H9 (cell line): ENCODE data around the gene ABCA1. TPM values are rescaled to one million over a fixed set of nuclear protein-coding genes. Genes with fewer than 3 reads are reported as not detected.

ENCODE experiments used
- DNase-seq: peaks from one replicate; pipeline ENCODE4 v3.0.0-alpha.2; 2017
- H2AFZ ChIP-seq: one replicate; pipeline ENCODE4 v1.6.1; 2013; ENCODE audit warnings: mild to moderate bottlenecking, low read length, control low read depth, moderate library complexity
- H2AK5ac ChIP-seq: 2 replicates; pipeline ENCODE4 v1.6.1; 2013; ENCODE audit warnings: low read length, control low read depth, mixed read lengths; ENCODE audit not compliant: insufficient read length
- H2BK120ac ChIP-seq: one replicate; pipeline ENCODE4 v1.6.1; 2013; ENCODE audit warnings: low read depth, mild to moderate bottlenecking, low read length, control low read depth, inconsistent platforms; ENCODE audit not compliant: poor library complexity, severe bottlenecking
- H2BK12ac ChIP-seq: 2 replicates; pipeline ENCODE4 v1.6.1; 2013; ENCODE audit warnings: low read length, control low read depth, mixed read lengths, low read depth; ENCODE audit not compliant: insufficient read length
- H2BK15ac ChIP-seq: 2 replicates; pipeline ENCODE4 v1.6.1; 2013; ENCODE audit warnings: low read depth, low read length, control low read depth
- H2BK20ac ChIP-seq: one replicate; pipeline ENCODE4 v1.6.1; 2013; ENCODE audit warnings: low read depth, mild to moderate bottlenecking, low read length, control low read depth, inconsistent platforms; ENCODE audit not compliant: poor library complexity, severe bottlenecking
- H2BK5ac ChIP-seq: 2 replicates; pipeline ENCODE4 v1.6.1; 2013; ENCODE audit warnings: low read length, control low read depth, mixed read lengths; ENCODE audit not compliant: insufficient read length
- H3K14ac ChIP-seq: 2 replicates; pipeline ENCODE4 v1.6.1; 2013; ENCODE audit warnings: low read length, control low read depth; ENCODE audit not compliant: insufficient read depth
- H3K18ac ChIP-seq: 2 replicates; pipeline ENCODE4 v1.6.1; 2013; ENCODE audit warnings: low read depth, mild to moderate bottlenecking, mixed read lengths, low read length, control low read depth; ENCODE audit not compliant: insufficient read length
- H3K23ac ChIP-seq: 2 replicates; pipeline ENCODE4 v1.6.1; 2013; ENCODE audit warnings: low read length, control low read depth, mixed read lengths, low read depth; ENCODE audit not compliant: insufficient read length
- H3K23me2 ChIP-seq: 2 replicates; pipeline ENCODE4 v1.6.1; 2013; ENCODE audit warnings: low read depth, mild to moderate bottlenecking, mixed read lengths, low read length, control low read depth; ENCODE audit not compliant: insufficient read length, poor library complexity, severe bottlenecking
- H3K27ac ChIP-seq: 2 replicates; pipeline ENCODE4 v1.5.1; 2013; ENCODE audit warnings: low read length, control low read depth, mixed read lengths, low read depth; ENCODE audit not compliant: insufficient read length
- H3K27me3 ChIP-seq: 2 replicates; pipeline ENCODE4 v1.6.1; 2013; ENCODE audit warnings: low read length, control low read depth, inconsistent platforms; ENCODE audit not compliant: insufficient read depth
- H3K4ac ChIP-seq: 2 replicates; pipeline ENCODE4 v1.6.1; 2013; ENCODE audit warnings: low read depth, mild to moderate bottlenecking, control low read depth, inconsistent platforms, low read length, moderate library complexity
- H3K4me1 ChIP-seq: 2 replicates; pipeline ENCODE4 v1.6.1; 2013; ENCODE audit warnings: low read length, control low read depth, inconsistent platforms; ENCODE audit not compliant: insufficient read depth
- H3K4me2 ChIP-seq: 2 replicates; pipeline ENCODE4 v1.6.1; 2013; ENCODE audit warnings: low read length, control low read depth, mixed read lengths; ENCODE audit not compliant: insufficient read length, insufficient read depth
- H3K56ac ChIP-seq: 2 replicates; pipeline ENCODE4 v1.6.1; 2013; ENCODE audit warnings: low read depth, mild to moderate bottlenecking, mixed read lengths, low read length, control low read depth; ENCODE audit not compliant: insufficient read length
- H3K79me1 ChIP-seq: 2 replicates; pipeline ENCODE4 v1.6.1; 2013; ENCODE audit warnings: low read depth, mild to moderate bottlenecking, moderate library complexity, low read length, control low read depth, inconsistent platforms; ENCODE audit not compliant: insufficient read depth, poor library complexity, severe bottlenecking
- H3K79me2 ChIP-seq: 2 replicates; pipeline ENCODE4 v1.6.1; 2013; ENCODE audit warnings: low read length, control low read depth, inconsistent platforms; ENCODE audit not compliant: insufficient read depth
- H3K9ac ChIP-seq: 2 replicates; pipeline ENCODE4 v1.6.1; 2013; ENCODE audit warnings: low read length, control low read depth, mixed read lengths; ENCODE audit not compliant: insufficient read length; ENCODE audit errors: extremely low read depth
- H3K9me3 ChIP-seq: one replicate; pipeline ENCODE4 v1.6.1; 2013; ENCODE audit warnings: low read depth, low read length, inconsistent platforms; ENCODE audit not compliant: control insufficient read depth
- H3T11ph ChIP-seq: one replicate; pipeline ENCODE4 v1.6.1; 2013; ENCODE audit warnings: mild to moderate bottlenecking, low read length, control low read depth, inconsistent platforms
- H4K20me1 ChIP-seq: one replicate; pipeline ENCODE4 v1.6.1; 2013; ENCODE audit not compliant: control insufficient read depth, insufficient read length, insufficient read depth
- H4K5ac ChIP-seq: 2 replicates; pipeline ENCODE4 v1.6.1; 2013; ENCODE audit warnings: low read depth, mild to moderate bottlenecking, mixed read lengths, low read length, control low read depth; ENCODE audit not compliant: insufficient read length
- H4K8ac ChIP-seq: replicated peaks from 2 replicates; pipeline ENCODE4 v1.6.1; 2013; ENCODE audit warnings: low read length, control low read depth, mixed read lengths, low read depth; ENCODE audit not compliant: insufficient read length
- H4K91ac ChIP-seq: 2 replicates; pipeline ENCODE4 v1.6.1; 2013; ENCODE audit warnings: low read depth, mild to moderate bottlenecking, moderate library complexity, mixed read lengths, low read length, control low read depth; ENCODE audit not compliant: insufficient read length
- H3K27ac Mint-ChIP-seq, 3 experiments: 2 replicates in 2 of 3; 3 replicates in 1 of 3; pipeline ENCODE4 v1.8.0; 2020 to 2021; ENCODE audit warnings: mixed read lengths in 3 of 3, mild to moderate bottlenecking in 1 of 3, moderate library complexity in 1 of 3
- H3K27me3 Mint-ChIP-seq: 2 replicates; pipeline ENCODE4 v1.8.0; 2021; ENCODE audit warnings: low read depth, mild to moderate bottlenecking, moderate library complexity, mixed read lengths
- H3K36me3 Mint-ChIP-seq, 3 experiments: 2 replicates in 2 of 3; 3 replicates in 1 of 3; pipeline ENCODE4 v1.8.0; 2020 to 2021; ENCODE audit warnings: low read depth in 3 of 3, mixed read lengths in 3 of 3; ENCODE audit not compliant: insufficient read depth in 1 of 3
- H3K4me1 Mint-ChIP-seq, 2 experiments: 2 replicates each; pipeline ENCODE4 v1.8.0; 2020; ENCODE audit warnings: mixed read lengths in 2 of 2
- H3K4me3 Mint-ChIP-seq, 2 experiments: 2 replicates in 1 of 2; 3 replicates in 1 of 2; pipeline ENCODE4 v1.8.0; 2020 to 2021; ENCODE audit warnings: mild to moderate bottlenecking in 2 of 2, mixed read lengths in 2 of 2, moderate library complexity in 1 of 2
- H3K9me3 Mint-ChIP-seq, 2 experiments: 2 replicates in 1 of 2; 3 replicates in 1 of 2; pipeline ENCODE4 v1.8.0; 2020; ENCODE audit warnings: mild to moderate bottlenecking in 2 of 2, mixed read lengths in 2 of 2, moderate library complexity in 1 of 2
- CTCF ChIP-seq: fragments of 200-600 bp; sonication (generic); conservative IDR thresholded peaks from 3 replicates; pipeline ENCODE4 v1.8.0; 2021; ENCODE audit warnings: antibody characterized with exemption, mild to moderate bottlenecking
- WGBS: extraction: QIAGEN DNeasy Blood & Tissue Kit; methylation state at CpG from one replicate; pipeline ENCODE4 v1.1.7; 2013; ENCODE audit warnings: missing lambda C conversion rate, low lambda C conversion rate, mixed read lengths; ENCODE audit not compliant: insufficient read length; ENCODE audit errors: extremely low coverage; 5-methylcytosine and 5-hydroxymethylcytosine counted together
- total RNA-seq: library from RNA; stranded (reverse); gene quantifications from 2 replicates; pipeline ENCODE4 v1.2.1, GENCODE V29; 2021

The ABCA1 gene
- total RNA-seq, 1 experiment from 2014 or later: 16.6 TPM

- Histone ChIP-seq H3K14ac (no peak overlapping the region), H3K79me1 (no peaks in the 10 kb centered on the region), H2AFZ (no peak overlapping the region), H4K5ac (no peak overlapping the region), H2BK5ac (no peak overlapping the region), H3K4me2 (no peak overlapping the region), H3K18ac (no peak overlapping the region), H3K23ac (no peak overlapping the region), H3K4me1 (no peaks in the 10 kb centered on the region), H2BK15ac (no peak overlapping the region), H2BK120ac (no peak overlapping the region), H2BK20ac (no peak overlapping the region), H3K4ac (no peak overlapping the region), H2AK5ac (no peak overlapping the region), H2BK12ac (no peak overlapping the region), H4K91ac (no peak overlapping the region), H3T11ph (no peak overlapping the region), H3K27ac (no peak overlapping the region), H3K9me3 (no peaks in the 10 kb centered on the region), H3K27me3 (no peaks in the 10 kb centered on the region), H3K79me2 (no peaks in the 10 kb centered on the region), H3K56ac (no peak overlapping the region), H4K20me1 (no peaks in the 10 kb centered on the region), H4K8ac (no peak overlapping the region), H3K9ac (no peak overlapping the region), H3K23me2 (no peaks in the 10 kb centered on the region)
- Mint-ChIP-seq H3K9me3 (no peaks in the 10 kb centered on the region), H3K27ac (no peak overlapping the region), H3K4me3 (no peak overlapping the region), H3K36me3 (peaks cover 0 to 62% (median 60%) of the 10 kb centered on the region in 3 experiments; a peak in 5 of 7 replicates), H3K27me3 (no peaks in the 10 kb centered on the region), H3K4me1 (no peaks in the 10 kb centered on the region)
- no peak for TF ChIP-seq CTCF
- no peak for DNase-seq
- no CpG with 5 or more reads among the region's 3 CpGs for WGBS
Measured at GRCh38 chr9:104795857-104796256, 132.1 kb downstream of the ABCA1 start.
